DMS114 treated with DMSO at 0.1 percent for 48 hours (cell line): ENCODE data around the gene CCDC159.
A peak's percentile ranks its signal among the peaks of the same experiment; 100 is the strongest.
"Not testable (repeated sequence)": the region's sequence is repeated elsewhere in the genome, so short reads cannot be mapped to it uniquely, and the experiment has no call there.

ENCODE experiments used
- DNase-seq: peaks from one replicate; lab custom pipeline; 2025; ENCODE audit not compliant: unreplicated experiment; lab: John Stamatoyannopoulos, UW

The CCDC159 gene, protein sequence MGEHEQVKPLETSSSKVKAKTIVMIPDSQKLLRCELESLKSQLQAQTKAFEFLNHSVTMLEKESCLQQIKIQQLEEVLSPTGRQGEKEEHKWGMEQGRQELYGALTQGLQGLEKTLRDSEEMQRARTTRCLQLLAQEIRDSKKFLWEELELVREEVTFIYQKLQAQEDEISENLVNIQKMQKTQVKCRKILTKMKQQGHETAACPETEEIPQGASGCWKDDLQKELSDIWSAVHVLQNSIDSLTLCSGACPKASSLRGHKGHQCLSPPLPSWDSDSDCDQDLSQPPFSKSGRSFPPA

DNA sequence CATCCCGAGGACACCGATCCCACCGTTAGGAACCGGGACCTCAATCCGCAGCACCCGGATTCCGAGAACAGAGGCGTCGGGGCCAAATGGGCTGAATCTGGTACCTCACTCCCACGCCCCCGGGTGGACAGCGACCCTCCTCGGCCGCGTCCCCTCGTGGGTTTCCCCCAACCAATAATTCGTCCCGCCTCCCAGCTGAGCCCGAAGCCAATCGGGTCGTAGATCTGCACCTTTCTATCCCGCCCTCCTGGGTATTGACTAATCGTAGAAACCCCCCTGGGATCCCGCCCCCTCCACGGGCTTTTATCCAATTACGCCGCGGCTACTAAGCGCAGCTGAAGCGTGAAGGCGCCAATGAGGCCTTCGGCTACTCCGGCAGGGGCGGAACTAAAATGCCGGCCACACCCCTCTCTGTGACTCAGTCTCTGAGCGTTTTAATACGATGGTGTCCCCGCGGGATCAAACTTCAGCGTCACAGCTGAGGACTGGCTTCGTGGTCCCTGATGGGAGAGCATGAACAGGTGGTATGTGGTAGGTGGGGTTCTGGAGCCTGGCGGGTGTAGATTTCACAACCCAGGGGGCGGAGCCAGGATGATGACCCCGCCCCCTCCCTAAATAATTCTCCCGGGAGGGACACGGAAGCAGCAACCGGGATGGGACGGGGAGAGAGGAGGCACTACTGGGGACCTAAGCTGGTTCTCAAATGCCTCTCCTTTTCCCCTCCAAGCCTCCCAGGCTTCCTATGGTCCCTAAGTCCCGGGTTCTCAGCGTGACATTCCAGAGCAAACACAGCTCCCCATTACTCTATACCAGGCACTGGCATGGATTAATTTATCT is at the start of gene CCDC159, which contains the start of gene TMEM205:
Gene CCDC159, plus strand, starts transcription at position 416 of the 837 bp plus-strand sequence. Its CDS starts 88 bp downstream, at position 504.
Gene TMEM205, minus strand, starts transcription at position 165 of the 837 bp plus-strand sequence. CDS start 649 bp downstream, outside the sequence.
- DNase-seq, result peak; percentile 89

DNA sequence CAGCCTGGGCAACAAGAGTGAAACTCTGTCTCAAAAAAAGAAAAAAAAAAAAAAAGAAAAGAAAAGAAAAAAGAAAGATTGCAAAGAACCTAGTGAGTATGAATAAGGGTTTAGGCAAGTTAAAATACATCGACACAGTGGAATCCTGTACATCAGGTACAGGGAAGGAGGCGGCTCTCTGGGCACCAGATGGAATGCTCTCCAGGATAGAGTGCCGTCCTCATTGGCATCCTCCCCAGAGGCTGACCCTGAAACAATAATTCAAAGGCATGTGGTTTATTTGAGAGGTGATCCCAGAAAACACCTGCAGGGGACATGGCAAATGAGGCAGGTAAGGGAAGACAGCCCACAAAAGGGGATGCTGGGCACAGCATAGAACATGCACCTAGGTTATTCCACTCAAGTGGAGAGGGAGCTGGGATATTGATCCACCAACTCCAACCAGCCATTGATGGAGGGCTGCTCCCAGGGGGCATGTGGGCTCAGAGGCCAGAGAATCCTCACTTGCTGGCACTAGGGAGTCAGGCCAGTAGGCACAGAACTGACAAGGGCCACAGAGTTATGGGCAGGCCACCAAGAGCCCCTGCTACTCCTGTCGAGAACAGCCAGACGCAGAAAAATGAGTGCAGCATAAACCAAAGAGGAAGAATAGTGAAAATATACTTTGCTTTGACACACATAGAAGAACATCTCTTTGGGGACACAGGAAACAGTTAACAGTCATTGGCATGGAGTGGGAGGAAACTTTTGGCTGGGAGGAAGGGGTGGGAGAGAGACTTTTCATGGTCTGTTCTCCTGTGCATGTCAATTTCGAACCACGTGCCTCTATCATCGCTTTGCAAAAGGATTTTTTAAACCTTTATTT is 46.1 kb upstream of the CCDC159 start:
- DNase-seq, result no peak

DNA sequence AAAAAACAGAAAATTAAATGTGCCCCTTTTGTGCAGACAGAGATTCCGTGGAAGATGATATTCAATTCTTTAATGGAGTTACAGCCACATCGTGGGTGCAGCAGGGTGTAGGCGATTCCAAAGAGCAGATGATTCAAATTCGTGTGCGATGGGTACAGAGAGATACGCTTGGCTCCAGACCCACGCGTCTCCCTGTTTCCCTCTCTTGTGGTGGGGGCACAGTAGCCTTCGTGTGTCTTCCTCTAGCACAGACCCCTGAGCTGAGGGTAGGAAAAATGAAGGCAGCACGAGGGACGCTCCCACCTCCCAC is 45.6 kb upstream of the CCDC159 start:
- DNase-seq, result no peak

DNA sequence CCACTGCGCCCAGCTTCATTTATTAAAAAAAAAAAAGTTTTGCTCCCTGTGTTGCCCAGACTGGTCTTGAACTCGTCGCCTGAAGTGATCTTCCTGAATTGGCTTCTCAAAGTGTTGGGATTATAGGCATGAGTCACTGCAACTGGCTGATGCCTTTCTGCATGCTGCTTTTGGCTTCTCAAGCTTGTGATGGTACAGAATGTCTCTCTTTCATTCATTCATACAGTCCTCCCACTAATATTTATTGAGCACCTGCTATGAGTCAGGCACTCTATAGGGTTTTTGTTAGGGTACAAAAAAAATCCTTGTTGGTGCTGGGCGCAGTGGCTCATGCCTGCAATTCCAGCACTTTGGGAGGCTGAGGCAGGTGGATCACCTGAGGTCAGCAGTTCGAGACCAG is 41.4 kb upstream of the CCDC159 start:
- DNase-seq, result no peak

DNA sequence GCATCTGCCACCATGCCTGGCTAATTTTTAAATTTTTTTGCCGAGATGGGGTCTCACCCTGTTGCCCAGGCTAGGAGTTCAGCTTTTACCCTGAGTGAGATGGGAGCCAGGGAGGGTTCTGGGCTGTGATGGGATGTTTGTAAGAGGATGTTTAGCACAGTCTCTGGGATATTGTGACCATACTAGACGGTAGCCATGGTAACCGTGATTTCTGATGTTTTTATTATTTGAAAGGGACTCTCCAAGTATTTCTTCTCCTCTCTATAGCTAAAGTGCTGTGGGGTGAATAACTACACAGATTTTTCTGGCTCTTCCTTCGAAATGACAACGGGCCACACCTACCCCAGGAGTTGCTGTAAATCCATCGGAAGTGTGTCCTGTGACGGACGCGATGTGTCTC is 40.0 kb upstream of the CCDC159 start:
- no peak for DNase-seq

DNA sequence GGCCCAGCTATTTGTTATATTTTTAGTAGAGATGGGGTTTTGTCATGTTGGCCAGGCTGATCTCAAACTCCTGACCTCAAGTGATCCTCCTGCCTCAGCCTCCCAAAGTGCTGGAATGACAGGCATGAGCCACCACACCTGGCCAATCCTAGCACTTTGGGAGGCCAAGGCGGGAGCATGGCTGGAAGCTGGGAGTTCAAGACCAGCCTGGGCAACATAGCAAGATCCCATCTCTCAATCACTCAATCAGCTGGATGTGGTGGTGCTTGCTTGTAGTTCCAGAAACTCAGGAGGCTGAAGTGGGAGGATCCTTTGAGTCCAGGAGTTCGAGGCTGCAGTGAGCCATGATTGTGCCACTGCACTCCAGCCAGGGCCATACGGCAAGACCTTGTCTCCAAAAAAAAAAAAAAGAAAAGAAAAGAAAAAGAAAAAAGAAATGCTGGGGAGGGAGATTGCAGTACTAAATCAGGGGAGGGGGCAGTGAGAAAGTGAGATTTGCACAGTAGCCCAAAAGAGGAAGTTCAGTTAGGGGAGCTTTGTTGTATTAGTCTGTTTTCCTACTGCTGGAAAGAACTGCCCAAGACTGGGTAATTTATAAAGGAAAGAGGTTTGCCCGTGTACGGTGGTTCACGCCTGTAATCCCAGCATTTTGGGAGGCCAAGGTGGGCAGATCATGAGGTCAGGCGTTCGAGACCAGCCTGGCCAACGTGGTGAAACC is 25.9 kb upstream of the CCDC159 start:
- not testable (repeated sequence) for DNase-seq

DNA sequence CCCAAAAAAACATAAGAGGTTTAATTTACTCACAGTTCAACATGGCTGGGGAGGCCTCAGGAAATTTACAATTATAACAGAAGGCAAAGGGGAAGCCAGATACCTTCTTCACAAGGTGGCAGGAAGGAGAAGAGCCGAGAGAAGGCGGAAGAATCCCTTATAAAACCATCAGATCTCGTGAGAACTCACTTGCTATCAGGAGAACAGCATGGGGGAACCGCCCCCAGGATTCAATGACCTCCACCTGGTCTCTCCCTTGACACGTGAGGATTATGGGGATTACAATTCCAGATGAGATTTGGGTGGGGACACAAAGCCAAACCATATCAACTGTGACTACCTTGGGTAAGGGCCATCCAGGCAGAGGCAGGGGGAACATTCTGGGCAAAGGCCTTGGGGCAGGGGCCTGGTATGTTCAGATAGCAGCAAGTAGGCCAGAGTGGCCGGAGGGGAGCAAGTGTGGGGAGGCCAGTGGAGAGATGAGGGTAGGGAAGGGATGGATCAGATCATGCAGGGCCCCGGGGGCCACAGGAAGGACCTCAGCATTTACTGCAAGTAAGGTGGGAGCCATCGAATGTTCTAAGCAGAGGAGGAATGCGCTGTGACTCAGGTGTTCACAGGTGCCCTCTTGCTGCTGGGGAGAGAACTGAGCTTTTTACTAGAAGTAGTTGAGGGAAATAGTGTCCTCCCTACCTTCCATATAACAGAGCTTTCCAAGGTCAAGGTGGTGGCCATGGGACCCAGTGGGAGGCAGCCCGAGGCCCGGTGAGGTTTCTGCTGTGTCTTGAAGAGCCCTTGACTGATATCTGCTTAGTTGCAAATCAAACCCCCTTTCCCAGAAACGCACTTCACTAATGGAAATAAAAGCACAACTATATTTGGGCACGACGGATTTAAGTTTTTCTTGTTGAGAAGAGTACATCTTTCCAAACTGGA is 24.9 kb upstream of the CCDC159 start:
- no peak for DNase-seq

DNA sequence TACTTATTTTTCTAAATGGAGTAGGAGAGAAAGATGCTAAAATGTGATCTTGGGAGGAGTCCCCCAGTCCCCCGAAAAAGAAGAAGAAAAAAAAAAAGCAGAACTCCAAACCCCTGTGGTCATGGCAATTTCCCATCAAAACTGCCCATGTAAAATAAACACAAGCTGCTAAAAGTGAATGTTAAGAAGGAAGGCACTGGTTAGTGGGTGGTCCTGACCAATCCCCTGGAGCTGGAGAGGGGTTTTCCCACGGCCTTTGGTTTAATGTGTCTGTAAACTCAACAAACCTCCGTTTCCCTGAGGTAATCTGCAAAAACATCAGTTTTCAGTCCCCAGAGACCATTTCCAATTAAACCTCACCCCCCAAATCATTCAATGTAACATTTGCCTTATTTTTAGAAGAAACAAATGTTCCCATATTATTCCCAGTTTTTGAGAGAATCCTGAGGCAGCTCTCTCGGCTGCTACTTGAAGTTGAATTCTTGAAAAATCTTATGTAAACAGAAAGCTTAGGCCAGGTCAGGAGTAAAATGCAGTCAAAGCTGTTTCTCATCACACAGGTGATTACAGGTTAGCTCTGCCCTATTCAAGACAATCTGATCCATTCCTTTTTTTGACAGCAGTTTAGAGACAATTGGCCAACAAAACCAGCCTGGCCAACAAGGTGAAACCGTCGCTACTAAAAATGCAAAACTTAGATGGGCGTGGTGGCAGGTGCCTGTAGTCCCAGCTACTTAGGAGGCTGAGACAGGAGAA is 23.9 kb upstream of the CCDC159 start:
- no peak for DNase-seq

DNA sequence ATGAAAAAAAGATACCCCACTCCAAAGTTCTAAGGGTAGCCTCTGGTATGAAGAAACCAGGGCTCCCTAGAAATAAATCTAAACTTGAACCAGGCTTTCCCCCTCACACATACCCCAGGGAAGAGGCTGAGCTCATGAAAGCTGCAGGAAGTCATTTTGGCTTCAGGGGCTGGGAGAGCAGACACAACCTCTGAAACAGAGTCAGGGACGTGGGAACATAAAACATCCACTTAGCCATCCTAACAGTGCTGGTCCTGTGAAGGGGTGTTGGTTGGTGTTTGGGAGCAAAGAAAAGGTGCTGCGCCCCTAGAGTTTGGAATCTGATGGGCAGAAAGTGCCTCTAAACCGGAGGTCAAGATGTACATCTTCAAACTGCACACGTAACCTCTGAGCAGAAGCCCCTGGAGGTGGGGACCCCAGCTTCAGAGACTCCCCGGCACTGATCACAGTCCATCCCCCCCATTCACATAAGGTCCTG is 22.7 kb upstream of the CCDC159 start:
- DNase-seq, result no peak

DNA sequence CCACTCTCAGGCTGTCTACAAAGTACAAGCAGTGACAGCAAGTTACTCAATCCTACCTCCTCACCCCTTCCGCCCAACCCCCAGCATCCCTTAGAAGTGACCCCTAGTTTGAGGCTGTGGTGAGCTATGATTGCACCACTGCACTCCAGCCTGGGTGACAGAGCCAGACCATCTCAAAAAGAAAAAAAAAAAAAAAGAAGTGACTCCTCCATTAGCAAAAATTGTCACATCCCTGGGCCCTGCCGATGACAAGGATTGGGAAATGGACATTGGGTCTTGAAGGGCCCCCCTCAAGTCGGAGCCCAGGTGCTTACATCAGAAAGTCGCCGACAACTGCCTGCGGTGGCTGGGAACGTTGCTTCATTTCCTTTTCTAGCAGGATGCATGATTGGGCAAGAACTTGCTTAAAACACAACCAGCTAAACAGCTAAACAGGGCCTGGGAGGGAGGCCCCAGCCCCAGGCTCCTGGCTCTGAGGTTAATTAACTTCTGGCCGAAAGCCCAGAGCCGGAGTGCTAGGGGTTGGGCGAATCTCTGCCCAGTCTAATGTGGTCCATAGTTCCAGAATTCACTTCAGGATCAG is 22.1 kb upstream of the CCDC159 start:
- no peak for DNase-seq

DNA sequence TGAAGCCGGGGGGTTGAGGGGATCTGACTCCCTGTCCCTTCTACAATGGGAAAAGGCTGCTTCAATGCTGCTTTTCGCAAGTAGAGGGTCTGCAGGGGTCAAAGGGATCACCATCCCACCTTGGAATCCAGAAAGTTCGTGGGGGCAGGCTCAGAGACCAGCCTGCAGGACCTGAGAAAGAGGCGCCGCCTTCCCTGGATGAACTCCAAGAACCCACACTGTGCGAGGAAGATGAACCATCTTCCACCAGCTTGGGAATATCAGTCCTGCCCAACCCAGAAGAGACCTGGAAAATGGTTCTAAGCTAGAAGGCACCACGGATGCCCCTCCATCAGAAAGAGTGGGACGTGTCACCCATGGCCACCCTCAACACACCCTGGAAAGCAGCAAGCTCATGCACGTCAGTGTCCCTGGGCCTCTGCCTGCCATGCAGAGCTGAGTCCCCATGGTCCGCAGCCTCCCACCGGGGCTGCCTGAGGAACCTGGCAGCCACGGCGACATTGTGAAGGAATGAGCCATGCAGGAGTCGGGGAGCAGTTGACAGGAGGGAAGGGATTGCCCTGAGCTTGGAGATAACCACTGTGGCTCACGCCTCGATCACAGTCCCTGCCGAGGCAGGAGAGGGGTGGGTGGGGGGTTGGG is 21.4 kb upstream of the CCDC159 start:
- DNase-seq, result no peak

DNA sequence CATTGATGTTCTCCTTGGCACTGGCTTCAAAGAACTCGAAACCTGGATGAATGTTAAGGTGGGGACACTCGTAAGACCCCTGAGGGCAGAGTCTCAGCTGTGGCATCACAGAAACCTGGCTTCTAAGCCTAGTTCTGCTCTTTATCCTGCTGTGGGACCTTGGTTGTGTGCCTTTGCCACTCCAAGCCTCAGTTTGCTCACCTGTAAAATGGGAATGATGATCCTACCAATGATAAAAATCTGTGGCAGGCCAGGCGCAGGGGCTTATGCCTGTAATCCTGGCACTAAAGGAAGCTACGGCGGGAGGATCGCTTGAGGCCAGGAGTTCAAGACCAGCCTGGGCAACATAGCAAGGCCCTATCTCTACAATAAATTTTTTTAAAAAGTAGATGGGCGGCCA is 20.8 kb upstream of the CCDC159 start:
- DNase-seq, result no peak

DNA sequence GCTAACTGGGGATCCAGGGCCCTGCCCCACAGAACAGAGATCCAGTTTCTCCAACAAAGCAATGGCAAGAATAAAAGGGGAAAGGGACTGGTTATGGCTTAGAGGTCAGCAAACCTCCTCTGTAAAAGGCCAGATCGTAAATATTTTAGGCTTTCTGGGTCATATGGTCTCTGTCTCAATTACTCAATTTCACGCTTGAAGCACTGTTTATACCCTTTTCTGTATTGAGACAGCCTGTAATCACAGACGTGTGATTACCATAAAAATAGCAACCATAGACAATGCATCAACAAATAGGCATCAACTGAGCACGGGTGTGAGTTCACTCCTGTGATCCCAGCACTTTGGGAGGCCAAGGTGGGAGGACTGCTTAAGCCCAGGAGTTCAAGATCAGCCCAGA is 16.2 kb upstream of the CCDC159 start:
- no peak for DNase-seq

DNA sequence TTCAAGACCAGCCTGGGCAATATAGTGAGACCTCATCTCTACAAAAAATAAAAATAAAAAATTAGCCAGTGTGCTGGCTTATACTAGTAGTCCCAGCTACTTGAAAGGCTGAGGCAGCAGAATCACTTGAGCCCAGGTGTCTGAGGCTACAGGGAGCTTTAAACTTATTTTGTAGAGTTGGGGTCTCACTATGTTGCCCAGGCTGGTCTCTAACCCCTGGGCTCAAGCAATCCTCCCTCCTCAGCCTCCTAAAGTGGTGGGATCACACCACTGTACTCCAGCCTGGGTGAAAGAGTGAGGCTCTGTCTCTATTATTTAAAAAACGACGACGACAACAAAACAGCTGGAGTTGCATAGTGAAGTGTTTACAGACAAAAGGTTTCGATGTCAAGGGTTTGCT is 14.8 kb upstream of the CCDC159 start:
- no peak for DNase-seq

DNA sequence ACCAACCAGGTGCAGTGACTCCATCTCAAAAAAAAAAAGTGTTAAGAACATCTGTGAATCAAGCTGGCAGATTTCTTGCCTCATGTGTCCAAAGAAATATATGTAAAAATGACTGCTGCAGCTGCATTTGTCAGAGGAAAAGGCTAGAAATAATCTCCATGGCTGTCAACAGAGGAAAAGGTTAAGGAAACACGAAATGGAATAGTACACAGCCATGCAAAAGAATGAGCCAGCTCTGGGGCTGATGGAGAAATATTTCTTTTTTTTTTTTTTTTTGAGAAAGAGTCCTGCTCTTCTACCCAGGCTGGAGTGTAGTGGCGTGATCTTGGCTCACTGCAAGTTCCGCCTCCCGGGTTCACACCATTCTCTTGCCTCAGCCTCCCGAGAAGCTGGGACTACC is 13.5 kb upstream of the CCDC159 start:
- DNase-seq, result no peak

DNA sequence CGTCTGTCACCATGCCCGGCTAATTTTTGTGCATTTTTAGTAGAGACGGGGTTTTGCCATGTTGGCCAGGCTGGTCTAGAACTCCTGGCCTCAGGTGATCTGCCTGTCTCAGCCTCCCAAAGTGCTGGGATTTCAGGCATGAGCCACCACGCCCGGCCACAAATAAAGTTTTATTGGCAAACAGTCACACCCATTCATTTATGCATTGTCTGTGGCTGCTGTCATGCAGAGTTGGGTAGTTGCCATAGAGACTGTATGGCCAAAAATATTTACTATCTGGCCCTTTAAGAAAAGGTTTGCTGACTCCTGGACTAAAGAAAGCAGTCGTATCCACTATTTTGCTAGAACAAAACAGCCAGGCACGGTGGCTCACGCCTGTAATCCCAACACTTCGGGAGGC is 12.5 kb upstream of the CCDC159 start:
- not testable (repeated sequence) for DNase-seq

DNA sequence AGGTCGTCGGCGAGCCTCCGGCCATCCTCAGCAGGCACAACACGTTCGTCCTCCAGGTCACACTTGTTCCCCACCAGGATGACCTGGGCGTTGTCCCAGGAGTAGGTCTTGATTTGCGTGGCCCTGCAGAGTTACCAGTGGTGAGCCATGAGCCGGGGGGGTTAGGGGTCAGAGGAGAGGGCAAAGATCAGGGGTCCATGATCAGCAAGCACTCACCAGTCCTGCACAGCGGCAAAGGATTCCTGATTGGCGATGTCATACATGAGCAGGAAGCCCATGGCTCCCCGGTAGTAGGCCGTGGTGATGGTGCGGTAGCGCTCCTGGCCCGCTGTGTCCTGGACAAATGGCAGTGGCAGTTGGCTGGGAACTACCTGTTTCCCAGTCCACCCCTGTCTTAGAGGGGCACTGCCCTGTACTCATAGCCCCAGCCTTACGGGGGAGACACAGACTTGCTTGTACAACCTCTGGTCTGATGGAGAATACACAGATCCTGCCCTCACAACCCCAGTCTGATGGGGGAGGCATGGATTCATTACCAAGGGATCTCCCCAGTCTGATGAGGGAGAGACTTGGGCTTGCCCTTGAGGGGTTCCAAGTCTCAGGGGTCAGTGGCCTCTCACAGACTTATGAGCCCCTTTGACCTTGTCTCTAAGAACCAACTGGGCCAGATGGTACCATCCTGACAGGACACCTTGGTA is 10.7 kb upstream of the CCDC159 start:
- DNase-seq, result no peak
